ENCODE data around the gene DCTN2.
A peak's percentile ranks its signal among the peaks of the same experiment; 100 is the strongest.

DCTN2 gene

DNA sequence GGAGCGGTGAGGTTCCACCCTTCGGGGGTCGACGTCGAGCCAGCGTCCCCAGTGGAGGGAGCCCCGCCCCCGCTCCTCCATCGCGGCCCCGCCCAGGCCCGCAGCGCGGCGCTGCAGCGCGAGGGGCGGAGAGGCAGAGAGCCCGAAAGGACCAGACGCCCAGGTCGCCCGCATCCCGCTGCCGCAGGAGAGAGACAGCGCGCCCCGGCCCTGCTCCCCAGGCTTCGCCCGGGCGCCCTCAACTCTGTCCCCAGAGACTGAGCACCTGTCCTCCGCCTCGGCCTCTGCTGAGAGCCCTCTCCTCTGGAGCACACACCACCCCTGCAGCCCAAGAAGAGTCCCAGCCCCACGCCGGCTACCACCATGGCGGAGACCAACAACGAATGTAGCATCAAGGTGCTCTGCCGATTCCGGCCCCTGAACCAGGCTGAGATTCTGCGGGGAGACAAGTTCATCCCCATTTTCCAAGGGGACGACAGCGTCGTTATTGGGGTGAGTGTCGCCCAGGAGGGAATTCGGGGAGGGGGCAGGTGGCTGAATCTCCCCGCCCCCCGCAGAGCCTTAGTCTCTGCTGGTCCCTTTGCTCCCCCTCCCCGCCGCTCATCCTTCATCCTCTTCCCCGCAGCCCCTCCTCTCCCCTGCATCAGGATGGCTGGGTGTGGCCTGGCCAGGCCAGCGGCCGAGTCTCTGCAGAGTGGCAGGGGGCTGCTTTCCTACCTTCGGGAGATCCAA, 3.1 kb upstream of the DCTN2 start, which contains the start of gene KIF5A:
KIF5A (plus strand) TSS at position 136 of the 732 bp plus-strand sequence; CDS start at position 364, 228 bp downstream.
- H3K27me3 ChIP-seq (ENCODE audit: insufficient read depth, poor library complexity, severe bottlenecking) = no peaks in the 10 kb centered on the region
- peak within 1 kb of the TSS; percentile 40 for H3K4me3 ChIP-seq (ENCODE audit: severe bottlenecking)
- no peaks in the 10 kb centered on the region for H3K9me3 ChIP-seq (ENCODE audit: severe bottlenecking)
- no peak within 1 kb of the TSS for H3K27ac ChIP-seq (ENCODE audit: poor library complexity, severe bottlenecking)
- peaks cover 9% of the 10 kb centered on the region for H3K36me3 ChIP-seq (ENCODE audit: low read depth)
- no peak for DNase-seq (ENCODE audit: low spot score)
- H3K4me1 ChIP-seq (ENCODE audit: insufficient read depth, poor library complexity, severe bottlenecking) = peaks cover 8% of the 10 kb centered on the region
- TF ChIP-seq, protein P1, sequence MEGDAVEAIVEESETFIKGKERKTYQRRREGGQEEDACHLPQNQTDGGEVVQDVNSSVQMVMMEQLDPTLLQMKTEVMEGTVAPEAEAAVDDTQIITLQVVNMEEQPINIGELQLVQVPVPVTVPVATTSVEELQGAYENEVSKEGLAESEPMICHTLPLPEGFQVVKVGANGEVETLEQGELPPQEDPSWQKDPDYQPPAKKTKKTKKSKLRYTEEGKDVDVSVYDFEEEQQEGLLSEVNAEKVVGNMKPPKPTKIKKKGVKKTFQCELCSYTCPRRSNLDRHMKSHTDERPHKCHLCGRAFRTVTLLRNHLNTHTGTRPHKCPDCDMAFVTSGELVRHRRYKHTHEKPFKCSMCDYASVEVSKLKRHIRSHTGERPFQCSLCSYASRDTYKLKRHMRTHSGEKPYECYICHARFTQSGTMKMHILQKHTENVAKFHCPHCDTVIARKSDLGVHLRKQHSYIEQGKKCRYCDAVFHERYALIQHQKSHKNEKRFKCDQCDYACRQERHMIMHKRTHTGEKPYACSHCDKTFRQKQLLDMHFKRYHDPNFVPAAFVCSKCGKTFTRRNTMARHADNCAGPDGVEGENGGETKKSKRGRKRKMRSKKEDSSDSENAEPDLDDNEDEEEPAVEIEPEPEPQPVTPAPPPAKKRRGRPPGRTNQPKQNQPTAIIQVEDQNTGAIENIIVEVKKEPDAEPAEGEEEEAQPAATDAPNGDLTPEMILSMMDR (IDR thresholded peaks at IDR 0.05; ENCODE audit: poor library complexity, severe bottlenecking) = no peak
- peak; percentile 12; the same call in 1 of the 3 replicates for ATAC-seq (ENCODE audit: low read depth)

DNA sequence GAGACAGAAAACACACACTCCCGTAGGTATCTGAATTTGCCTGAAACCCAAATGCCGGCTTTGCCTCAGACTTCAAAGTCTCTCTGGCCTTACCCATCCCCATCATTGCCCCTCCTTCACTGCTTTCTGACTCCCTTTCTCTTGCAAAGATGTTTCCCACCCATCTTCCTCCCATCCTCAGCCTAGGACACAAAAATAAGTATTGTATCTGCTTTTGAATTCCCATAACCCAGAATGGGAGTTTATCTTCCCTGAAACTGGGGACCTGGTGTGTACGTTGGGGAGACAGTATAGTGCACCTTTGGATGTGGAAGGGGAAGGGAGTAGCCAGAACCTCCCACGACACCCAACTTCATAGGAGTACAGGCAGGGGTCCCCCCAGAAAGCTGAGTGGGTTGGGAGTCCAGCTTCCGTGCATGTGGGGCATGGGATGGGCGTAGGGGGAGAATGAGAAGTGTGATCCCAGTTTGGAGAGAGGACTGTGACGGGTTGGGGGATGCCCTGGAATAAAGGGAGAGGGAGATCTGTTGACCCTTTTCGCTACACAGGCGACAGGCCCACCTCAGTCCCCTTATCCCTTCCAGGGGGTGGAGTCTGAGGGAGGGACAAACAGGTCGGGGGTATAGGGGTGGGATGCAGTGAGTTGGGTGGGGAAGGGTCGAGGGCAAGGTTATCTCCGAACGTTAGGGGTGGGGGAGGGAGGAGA, 2.4 kb upstream of the DCTN2 start:
- no peak for ATAC-seq (ENCODE audit: low read depth)
- Histone ChIP-seq H3K4me1 (ENCODE audit: insufficient read depth, poor library complexity, severe bottlenecking) (peaks cover 8% of the 10 kb centered on the region), H3K36me3 (ENCODE audit: low read depth) (peaks cover 15% of the 10 kb centered on the region), H3K27me3 (ENCODE audit: insufficient read depth, poor library complexity, severe bottlenecking) (no peaks in the 10 kb centered on the region), H3K4me3 (ENCODE audit: severe bottlenecking) (peak overlapping the region; percentile 40), H3K9me3 (ENCODE audit: severe bottlenecking) (no peaks in the 10 kb centered on the region), H3K27ac (ENCODE audit: poor library complexity, severe bottlenecking) (no peak overlapping the region)
- TF ChIP-seq, protein P1 (IDR thresholded peaks at IDR 0.05; ENCODE audit: poor library complexity, severe bottlenecking) = no peak
- no peak for DNase-seq (ENCODE audit: low spot score)

DNA sequence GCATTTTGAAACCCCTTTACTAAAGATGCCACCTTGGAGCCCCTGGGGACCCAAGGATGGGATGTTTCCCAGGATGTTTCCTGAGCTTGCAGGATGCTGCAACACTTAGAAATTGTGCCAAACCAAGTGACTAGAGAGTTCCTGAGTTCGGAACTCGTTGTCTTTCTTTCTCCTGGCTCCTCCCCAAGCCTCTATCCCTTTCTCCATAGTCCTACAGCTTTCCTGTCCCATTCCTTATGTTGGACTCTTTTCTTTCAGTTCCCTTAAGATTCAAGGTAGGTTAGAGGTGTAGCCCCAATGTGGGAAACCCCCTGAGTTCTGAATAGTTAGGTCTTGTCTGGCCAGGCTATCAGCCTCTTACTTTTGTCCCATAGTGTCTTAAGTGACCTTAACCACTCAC, 1.5 kb upstream of the DCTN2 start:
- Histone ChIP-seq H3K36me3 (ENCODE audit: low read depth) (peaks cover 15% of the 10 kb centered on the region), H3K9me3 (ENCODE audit: severe bottlenecking) (no peaks in the 10 kb centered on the region), H3K4me1 (ENCODE audit: insufficient read depth, poor library complexity, severe bottlenecking) (peaks cover 8% of the 10 kb centered on the region), H3K27me3 (ENCODE audit: insufficient read depth, poor library complexity, severe bottlenecking) (no peaks in the 10 kb centered on the region), H3K4me3 (ENCODE audit: severe bottlenecking) (no peak overlapping the region), H3K27ac (ENCODE audit: poor library complexity, severe bottlenecking) (no peak overlapping the region)
- ATAC-seq (ENCODE audit: low read depth) (no peak), DNase-seq (ENCODE audit: low spot score) (no peak)
- TF ChIP-seq, protein P1 (IDR thresholded peaks at IDR 0.05; ENCODE audit: poor library complexity, severe bottlenecking) = no peak

DNA sequence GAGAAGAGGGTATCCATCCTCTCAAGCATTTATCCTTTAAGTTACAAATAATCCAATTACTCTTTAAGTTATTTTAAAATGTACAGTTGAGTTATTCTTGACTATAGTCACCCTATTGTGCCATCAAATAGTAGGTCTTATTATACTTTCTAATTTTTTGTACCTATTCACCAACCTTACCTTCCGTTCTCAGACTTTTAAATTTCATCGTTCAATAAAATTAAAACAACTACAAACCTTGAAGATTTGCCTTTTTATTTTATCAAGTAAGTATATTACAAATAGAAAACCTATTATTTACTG, 972 bp upstream of the DCTN2 start:
- no peak for DNase-seq (ENCODE audit: low spot score)
- Histone ChIP-seq H3K27me3 (ENCODE audit: insufficient read depth, poor library complexity, severe bottlenecking) (no peaks in the 10 kb centered on the region), H3K27ac (ENCODE audit: poor library complexity, severe bottlenecking) (no peak overlapping the region), H3K36me3 (ENCODE audit: low read depth) (peaks cover 15% of the 10 kb centered on the region), H3K4me3 (ENCODE audit: severe bottlenecking) (no peak overlapping the region), H3K9me3 (ENCODE audit: severe bottlenecking) (no peaks in the 10 kb centered on the region), H3K4me1 (ENCODE audit: insufficient read depth, poor library complexity, severe bottlenecking) (peaks cover 8% of the 10 kb centered on the region)
- no peak for ATAC-seq (ENCODE audit: low read depth)
- TF ChIP-seq, protein P1 (IDR thresholded peaks at IDR 0.05; ENCODE audit: poor library complexity, severe bottlenecking) = no peak
